Natural killer cell (primary cell): ENCODE results near the gene SP3. TPM values are rescaled to one million over a fixed set of nuclear protein-coding genes. Genes with fewer than 3 reads are reported as not detected.

Experiments used
- ATAC-seq, 3 donors: fragments of 150-1000 bp in 2 of 3; fragments of 200-7000 bp in 1 of 3; cut with Tn5 transposase; 1 replicate in 1 of 3; 2 replicates in 2 of 3; pipeline ENCODE4 v1.10.0; 2021; ENCODE audit warnings: mild to moderate bottlenecking in 2 of 3, moderate library complexity in 2 of 3
- DNase-seq, 2 donors: peaks; one replicate each; pipeline versions ENCODE4 v3.0.0 to v3.0.0-alpha.2; 2013 to 2021; ENCODE audit warnings: mixed read lengths in 1 of 2
- H3K27ac ChIP-seq: one replicate; pipeline ENCODE4 v1.5.1; 2013; ENCODE audit warnings: mild to moderate bottlenecking, low read length
- H3K27me3 ChIP-seq: one replicate; pipeline ENCODE4 v1.6.1; 2013; ENCODE audit warnings: low read length; ENCODE audit not compliant: control insufficient read depth, insufficient read depth
- H3K36me3 ChIP-seq: one replicate; pipeline ENCODE4 v1.6.1; 2013; ENCODE audit warnings: low read length; ENCODE audit not compliant: control insufficient read depth, insufficient read depth
- H3K4me1 ChIP-seq: one replicate; pipeline ENCODE4 v1.6.1; 2013; ENCODE audit warnings: low read length; ENCODE audit not compliant: control insufficient read depth, insufficient read depth
- H3K4me3 ChIP-seq: one replicate; pipeline ENCODE4 v1.5.1; 2013; ENCODE audit warnings: low read length
- H3K9me3 ChIP-seq: one replicate; pipeline ENCODE4 v1.6.1; 2013; ENCODE audit warnings: low read length; ENCODE audit not compliant: control insufficient read depth, insufficient read depth
- H3K27ac Mint-ChIP-seq, 2 donors: one replicate each; pipeline ENCODE4 v1.8.0; 2022; ENCODE audit warnings: mild to moderate bottlenecking in 2 of 2, mixed read lengths in 2 of 2, moderate library complexity in 1 of 2
- H3K27me3 Mint-ChIP-seq, 2 donors: one replicate each; pipeline ENCODE4 v1.8.0; 2022; ENCODE audit warnings: low read depth in 2 of 2, mixed read lengths in 2 of 2
- H3K36me3 Mint-ChIP-seq: one replicate; pipeline ENCODE4 v1.8.0; 2022; ENCODE audit warnings: mixed read lengths
- H3K4me1 Mint-ChIP-seq, 2 donors: one replicate each; pipeline ENCODE4 v1.8.0; 2022; ENCODE audit warnings: mixed read lengths in 2 of 2
- H3K4me3 Mint-ChIP-seq: one replicate; pipeline ENCODE4 v1.8.0; 2022; ENCODE audit warnings: mild to moderate bottlenecking, moderate library complexity, mixed read lengths
- H3K9me3 Mint-ChIP-seq, 2 donors: one replicate each; pipeline ENCODE4 v1.8.0; 2022; ENCODE audit warnings: mixed read lengths in 2 of 2
- CTCF ChIP-seq: fragments of 200-600 bp; IDR thresholded peaks from one replicate; pipeline ENCODE4 v1.8.0; 2022; ENCODE audit warnings: antibody characterized with exemption
- WGBS: methylation state at CpG from one replicate; pipeline ENCODE4 v1.1.7; 2013; ENCODE audit warnings: missing lambda C conversion rate; ENCODE audit not compliant: insufficient coverage; 5-methylcytosine and 5-hydroxymethylcytosine counted together
- intact Hi-C: fragments of 100-400 bp; cut with micrococcal nuclease; formaldehyde crosslinking; loops from one replicate; pipeline ENCODE4 v1.14.2; 2022
- total RNA-seq, 4 donors: library from RNA; stranded (reverse); fragments of 120-200 nt in 1 of 4; gene quantifications; one replicate each; pipeline versions ENCODE4 v1.2.3 to v1.2.4, GENCODE V29; 2013 to 2022

The SP3 gene
- total RNA-seq, 3 donors from 2014 or later (not counting 1 experiment from before 2014, with no cell fraction given) = 179 to 200 (median 188) TPM

GRCh38 chr2:173963817-173964564 lies 1.2 kb downstream of the SP3 start:
- Histone ChIP-seq H3K36me3 (peaks cover 6% of the 10 kb centered on the region), H3K27me3 (no peaks in the 10 kb centered on the region), H3K9me3 (no peaks in the 10 kb centered on the region), H3K4me1 (peaks cover 17% of the 10 kb centered on the region), H3K4me3 (peak overlapping the region; percentile 80), H3K27ac (peak overlapping the region; percentile 96)
- H3K4me3 Mint-ChIP-seq = peak overlapping the region; percentile 98
- TF ChIP-seq CTCF = no peak
- ATAC-seq (peak; percentile 61 to 81 (median 69)), DNase-seq (peak; percentile 89 to 94)
- H3K36me3 Mint-ChIP-seq = no peaks in the 10 kb centered on the region
- no peaks in the 10 kb centered on the region for H3K27me3 Mint-ChIP-seq
- H3K27ac Mint-ChIP-seq = peak overlapping the region; percentile 97 to 98
- intact Hi-C loops = loop anchor here (1.0 to 10.0 kb wide), 8 partner anchors 21 to 631 kb away; partner anchors contain the start of genes OLA1 and WIPF1
- under 1% methylated on average over 78 of the region's 87 CpGs for WGBS
- no peaks in the 10 kb centered on the region for H3K9me3 Mint-ChIP-seq
- peaks cover 49 to 50% of the 10 kb centered on the region in 2 donors for H3K4me1 Mint-ChIP-seq

- peak overlapping the region; percentile 73 for H3K4me3 ChIP-seq
- H3K27me3 Mint-ChIP-seq = no peaks in the 10 kb centered on the region
- DNase-seq (peak in 1 of 2 donors; percentile 85), ATAC-seq (peak; percentile 28 to 56 (median 30))
- peaks cover 6% of the 10 kb centered on the region for H3K36me3 ChIP-seq
- no peaks in the 10 kb centered on the region for H3K9me3 Mint-ChIP-seq
- peaks cover 56% of the 10 kb centered on the region in 2 donors for H3K4me1 Mint-ChIP-seq
- no peaks in the 10 kb centered on the region for H3K27me3 ChIP-seq
- under 1% methylated on average over 42 of the region's 44 CpGs for WGBS
- no peak for TF ChIP-seq CTCF
- H3K4me1 ChIP-seq = peaks cover 17% of the 10 kb centered on the region
- H3K27ac ChIP-seq = peak overlapping the region; percentile 96
- no peaks in the 10 kb centered on the region for H3K36me3 Mint-ChIP-seq
- H3K27ac Mint-ChIP-seq = peak overlapping the region; percentile 97 to 98
- no peaks in the 10 kb centered on the region for H3K9me3 ChIP-seq
- peak overlapping the region; percentile 99 for H3K4me3 Mint-ChIP-seq
- intact Hi-C loops = loop anchor here (1.0 to 10.0 kb wide), 7 partner anchors 21 to 631 kb away; partner anchors contain the start of genes OLA1 and WIPF1
Measured at GRCh38 chr2:173963323-173963816, 1.8 kb downstream of the SP3 start.

- no peak for TF ChIP-seq CTCF
- Mint-ChIP-seq H3K27me3 (no peaks in the 10 kb centered on the region), H3K4me3 (peak overlapping the region; percentile 99), H3K27ac (peak overlapping the region; percentile 97 to 98), H3K36me3 (no peaks in the 10 kb centered on the region), H3K4me1 (peaks cover 59 to 60% of the 10 kb centered on the region in 2 donors), H3K9me3 (no peaks in the 10 kb centered on the region)
- intact Hi-C loops = loop anchor here (1.0 to 10.0 kb wide), 7 partner anchors 20 to 632 kb away; partner anchors contain the start of genes OLA1 and WIPF1
- H3K27ac ChIP-seq = peak overlapping the region; percentile 96
- ATAC-seq = no peak
- H3K4me1 ChIP-seq = peaks cover 17% of the 10 kb centered on the region
- H3K36me3 ChIP-seq = peaks cover 6% of the 10 kb centered on the region
- H3K4me3 ChIP-seq = peak overlapping the region; percentile 73
- no peak for DNase-seq
- 6% methylated on average over 3 of the region's 4 CpGs for WGBS
- H3K9me3 ChIP-seq = no peaks in the 10 kb centered on the region
- no peaks in the 10 kb centered on the region for H3K27me3 ChIP-seq
Measured at GRCh38 chr2:173962583-173963110, 2.5 kb downstream of the SP3 start.
